ENCODE measurements around the gene RPTOR.

RPTOR gene

GRCh38 chr17:80980397-80981061 is 435.9 kb downstream of the RPTOR start:
- DNase-seq (ENCODE audit: low read depth): peak; percentile 26

GRCh38 chr17:80981062-80981902 is 436.6 kb downstream of the RPTOR start:
- no peak for DNase-seq (ENCODE audit: low read depth)

DNA sequence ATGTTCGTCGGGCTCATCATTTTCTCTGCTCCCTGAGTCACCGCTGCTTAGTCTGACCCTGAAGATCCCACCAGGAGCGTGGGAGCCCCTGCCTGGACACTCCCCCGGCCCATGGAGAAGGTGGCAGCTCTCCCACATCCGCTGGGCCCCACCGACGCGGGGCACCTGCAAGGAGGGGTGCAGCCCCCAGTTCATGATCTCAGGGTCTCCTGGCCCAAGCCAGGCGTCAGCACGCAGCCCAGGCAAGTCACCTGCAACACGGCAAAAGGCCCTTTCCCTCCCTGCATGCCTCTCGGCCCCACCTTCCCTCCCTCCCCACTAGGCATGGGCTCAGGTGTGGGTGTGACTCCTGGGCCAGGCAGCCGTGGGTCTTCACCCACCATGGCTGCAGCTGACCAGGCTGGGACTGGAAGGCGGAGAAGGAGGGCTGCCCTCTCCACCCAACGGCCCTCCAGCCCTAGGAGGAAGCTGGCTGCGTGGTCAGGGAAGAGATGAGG is 437.3 kb downstream of the RPTOR start:
- no peak for DNase-seq (ENCODE audit: low read depth)

GRCh38 chr17:80982426-80982974 is 437.9 kb downstream of the RPTOR start:
- no peak for DNase-seq (ENCODE audit: low read depth)

DNA sequence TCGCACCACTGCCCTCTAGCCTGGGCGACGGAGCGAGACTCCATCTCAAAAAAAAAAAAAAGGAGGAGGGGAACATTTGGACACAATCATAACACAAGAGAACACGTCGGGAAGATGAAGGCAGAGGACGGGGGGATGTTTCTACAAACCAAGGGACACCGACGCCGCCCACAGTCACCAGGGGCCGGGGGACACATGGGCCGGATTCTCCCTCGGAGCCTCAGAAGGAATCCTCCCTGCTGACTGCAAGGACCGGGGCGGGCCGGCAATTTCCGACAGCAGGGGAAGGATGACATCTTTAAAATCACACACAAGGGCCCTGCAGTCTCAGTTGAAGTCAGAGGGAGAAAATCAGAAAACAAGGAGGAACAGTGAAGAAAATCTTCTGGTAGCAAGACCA is 438.9 kb downstream of the RPTOR start:
- no peak for DNase-seq (ENCODE audit: low read depth)

GRCh38 chr17:80984749-80985148 is 440.1 kb downstream of the RPTOR start:
- peak; percentile 87 for DNase-seq (ENCODE audit: low read depth)

- DNase-seq (ENCODE audit: low read depth): no peak
Observed at GRCh38 chr17:80986046-80986445, 441.4 kb downstream of the RPTOR start.

GRCh38 chr17:80986816-80987475 is 442.3 kb downstream of the RPTOR start:
- DNase-seq (ENCODE audit: low read depth): no peak

GRCh38 chr17:80987941-80988461 is 443.4 kb downstream of the RPTOR start:
- DNase-seq (ENCODE audit: low read depth): no peak

- no peak for DNase-seq (ENCODE audit: low read depth)
Observed at GRCh38 chr17:80989586-80989913, 444.9 kb downstream of the RPTOR start.

DNA sequence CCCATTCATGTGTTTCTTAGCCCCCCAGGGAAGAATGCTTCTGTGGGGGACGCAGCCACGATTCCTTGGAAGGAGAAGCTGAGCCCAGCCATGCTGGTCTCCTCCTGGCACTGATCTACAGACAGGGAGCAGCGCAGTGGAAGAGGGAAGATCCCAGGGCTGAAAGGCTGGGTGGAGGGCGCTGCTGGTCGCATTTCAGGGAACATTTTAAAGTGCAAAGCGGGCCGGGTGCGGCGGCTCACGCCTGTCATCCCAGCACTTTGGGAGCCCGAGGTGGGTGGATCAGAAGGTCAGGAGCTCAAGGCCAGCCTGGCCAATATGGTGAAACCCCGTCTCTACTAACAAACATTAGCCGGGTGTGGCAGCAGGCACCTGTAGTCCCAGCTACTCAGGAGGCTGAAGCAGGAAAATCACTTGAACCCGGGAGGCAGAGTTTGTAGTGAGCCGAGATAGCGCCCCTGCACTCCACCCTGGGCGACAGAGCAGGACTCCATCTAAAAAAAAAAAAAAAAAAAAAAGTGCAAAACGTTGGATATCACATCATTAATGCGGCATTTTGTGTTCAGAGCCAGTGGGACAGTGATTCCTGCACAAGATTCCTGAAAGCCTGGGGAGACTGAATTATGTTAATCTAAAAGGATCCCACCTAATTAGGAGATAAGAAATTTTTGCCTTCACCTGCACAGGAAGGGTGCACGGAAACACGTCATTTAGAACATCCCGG is 446.4 kb downstream of the RPTOR start:
- no peak for DNase-seq (ENCODE audit: low read depth)

GRCh38 chr17:80991645-80992076 is 447.0 kb downstream of the RPTOR start, which contains the start of gene CHMP6:
Gene CHMP6, plus strand, starts transcription at chr17:80991841. Its CDS starts 78 bp downstream, at chr17:80991919.
- DNase-seq (ENCODE audit: low read depth): peak; percentile 71

DNA sequence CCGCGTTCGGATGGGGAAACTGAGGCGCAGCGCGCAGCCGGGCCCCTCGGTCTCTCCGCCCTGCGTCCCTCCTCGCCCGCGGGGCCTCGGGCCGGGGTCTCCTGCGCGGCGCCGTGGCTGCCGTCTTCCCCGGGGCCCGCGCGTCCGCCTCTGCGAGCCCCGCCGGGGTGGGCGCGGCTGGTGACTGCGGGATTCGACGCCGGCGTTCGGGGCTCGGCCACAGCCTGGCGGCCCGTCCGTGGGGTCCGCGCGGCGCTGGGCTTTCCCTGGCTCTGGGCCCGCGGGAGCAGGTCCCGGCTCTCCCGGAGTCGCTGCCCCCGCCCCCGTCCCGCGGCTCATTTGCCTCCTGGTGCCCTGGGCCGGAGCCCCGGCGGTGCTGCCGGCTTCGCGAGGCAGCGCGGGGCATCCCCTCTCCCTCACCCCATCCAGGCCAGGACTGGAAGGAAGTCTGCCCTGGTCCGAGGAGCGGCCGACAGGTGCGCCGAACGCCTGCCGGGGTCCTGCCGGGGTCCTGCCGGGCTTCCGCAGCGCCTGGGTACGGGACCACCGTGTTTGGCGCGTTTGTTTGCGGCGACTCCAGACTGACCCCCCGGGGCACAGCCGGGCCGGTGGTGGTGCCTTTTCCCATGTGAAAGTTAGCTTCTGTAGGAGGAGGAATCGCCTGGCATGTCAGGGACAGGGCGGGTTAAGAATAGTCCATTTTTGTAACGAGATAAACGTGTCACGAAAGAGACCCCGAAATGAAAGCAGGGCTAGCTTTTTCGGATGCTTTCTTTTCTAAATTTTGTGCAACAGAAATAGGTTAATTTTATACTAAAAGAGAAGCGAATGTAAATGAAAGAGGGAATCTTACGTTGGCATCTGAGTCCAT is 447.7 kb downstream of the RPTOR start:
- DNase-seq (ENCODE audit: low read depth): no peak

DNA sequence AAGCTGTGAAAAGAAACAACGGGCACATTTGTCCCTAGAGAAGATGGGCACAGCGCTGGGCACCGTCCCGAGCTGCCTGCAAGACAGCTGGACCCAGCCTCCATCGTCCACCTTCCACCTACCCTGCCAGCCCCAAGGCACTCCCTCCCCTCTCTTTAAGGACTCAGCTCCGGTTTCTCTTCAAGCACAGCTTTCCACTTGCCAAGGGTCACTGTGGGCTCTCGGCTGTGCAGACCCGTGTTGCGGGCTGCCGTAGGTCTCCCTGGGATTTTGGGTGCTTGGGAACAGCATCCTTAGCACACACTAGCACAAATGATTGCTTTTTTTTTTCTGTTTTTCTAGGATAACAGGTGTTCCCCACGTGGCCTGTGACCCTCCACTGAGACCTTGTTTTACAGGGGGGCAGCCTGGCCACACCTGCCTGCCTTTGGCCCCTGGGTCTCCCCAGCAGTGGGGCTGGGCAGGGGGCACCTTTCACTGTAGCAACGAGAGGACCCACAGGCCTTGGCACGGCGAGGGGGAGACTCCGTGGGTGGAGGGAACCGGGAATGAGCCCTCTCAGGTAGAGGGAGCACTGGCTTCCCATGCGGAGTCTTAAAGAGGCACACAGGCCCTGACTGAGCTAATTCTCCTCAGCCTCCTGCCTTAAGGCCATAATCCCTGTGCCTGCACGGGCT is 448.4 kb downstream of the RPTOR start:
- no peak for DNase-seq (ENCODE audit: low read depth)

GRCh38 chr17:80995131-80995530 is 450.5 kb downstream of the RPTOR start:
- no peak for DNase-seq (ENCODE audit: low read depth)

- DNase-seq (ENCODE audit: low read depth): no peak
Observed at GRCh38 chr17:80996422-80997305, 452.0 kb downstream of the RPTOR start.

GRCh38 chr17:80997424-80998117 is 452.9 kb downstream of the RPTOR start:
- no peak for DNase-seq (ENCODE audit: low read depth)

DNA sequence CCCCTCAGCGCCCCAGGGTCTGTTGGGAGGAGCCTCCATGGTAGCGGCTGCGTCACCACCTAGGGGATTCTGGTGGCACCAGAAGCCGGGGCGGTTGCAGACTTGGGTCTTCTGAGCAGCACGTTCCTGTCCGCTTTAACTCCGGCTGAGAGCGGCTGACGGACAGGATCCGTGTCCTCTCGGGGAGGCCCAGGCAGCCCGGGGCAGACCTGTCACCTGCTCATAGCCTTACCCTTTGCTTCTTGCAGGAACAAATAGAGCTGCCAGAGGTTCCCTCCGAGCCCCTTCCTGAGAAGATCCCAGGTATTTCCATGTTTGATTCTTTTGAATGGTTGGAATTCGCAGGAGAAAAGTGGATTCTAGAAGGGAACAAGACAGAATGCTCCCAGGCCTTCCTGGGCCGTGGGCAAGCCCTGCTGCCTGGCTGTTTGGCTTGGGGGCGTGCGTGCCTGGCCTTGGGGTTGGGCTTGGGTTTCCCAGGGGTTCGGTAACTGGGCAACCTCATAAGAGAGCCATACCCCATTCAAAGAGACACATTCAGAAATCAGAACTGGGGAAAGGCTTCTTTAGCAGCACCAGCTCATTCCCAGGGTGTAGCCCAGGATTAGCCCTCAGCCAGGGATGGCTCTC is 453.6 kb downstream of the RPTOR start:
- no peak for DNase-seq (ENCODE audit: low read depth)

Data from iris pigment epithelial cell (primary cell).